SIG-M5 treated with dmso at 0.1 percent for 504 hours (cell line): ENCODE data around the gene DERL3.

Experiments used
- DNase-seq: peaks from one replicate; lab custom pipeline; 2025; ENCODE audit not compliant: unreplicated experiment; lab: John Stamatoyannopoulos, UW

The DERL3 gene

GRCh38 chr22:23832226-23833016 is 6.4 kb downstream of the DERL3 start:
- no peak for DNase-seq

DNA sequence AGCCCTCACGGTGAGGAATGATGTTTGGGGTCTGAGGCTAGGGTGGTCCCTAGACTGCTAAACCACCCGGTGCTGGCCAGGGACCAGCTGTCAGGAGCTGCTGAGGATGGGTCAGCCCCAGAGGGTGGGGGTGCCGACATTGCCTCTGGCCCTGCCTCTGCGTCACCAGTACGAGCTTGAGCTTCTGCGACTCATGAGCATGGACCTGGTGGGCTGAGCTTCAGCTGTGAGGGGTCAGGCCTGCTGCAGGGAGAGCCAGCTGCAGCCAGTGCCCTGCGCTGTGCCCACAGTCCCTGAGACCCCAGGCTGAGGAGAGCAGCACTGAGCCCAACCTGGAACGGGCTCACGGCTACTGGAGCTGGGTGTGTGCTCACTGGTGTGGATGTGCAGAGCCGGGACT is 7.0 kb downstream of the DERL3 start:
- DNase-seq, result no peak

GRCh38 chr22:23831261-23831660 is 7.5 kb downstream of the DERL3 start:
- no peak for DNase-seq

DNA sequence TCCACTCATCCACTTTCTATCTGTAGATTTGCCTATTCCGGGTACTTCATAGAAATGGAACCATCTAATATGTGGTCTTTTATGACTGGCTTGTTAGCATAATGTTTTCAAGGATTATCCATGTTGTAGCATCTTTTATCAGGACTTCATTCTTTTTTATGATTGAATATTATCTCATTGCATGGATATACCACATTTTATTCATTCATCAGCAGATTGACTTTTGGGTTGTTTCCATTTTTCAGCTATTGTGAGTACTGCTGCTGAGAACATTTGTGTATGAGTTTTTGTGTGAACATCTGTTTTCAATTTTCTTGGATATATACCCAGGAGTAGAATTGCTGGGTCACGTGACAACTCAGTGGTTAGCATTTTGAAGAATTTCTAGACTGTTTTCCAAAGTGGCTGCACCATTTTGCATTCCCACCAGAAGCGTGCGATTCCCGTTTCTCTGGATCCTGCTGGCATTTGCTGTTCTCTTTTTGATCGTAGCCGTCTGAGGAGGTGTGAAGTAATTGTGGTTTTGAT is 8.9 kb downstream of the DERL3 start:
- DNase-seq, result no peak

DNA sequence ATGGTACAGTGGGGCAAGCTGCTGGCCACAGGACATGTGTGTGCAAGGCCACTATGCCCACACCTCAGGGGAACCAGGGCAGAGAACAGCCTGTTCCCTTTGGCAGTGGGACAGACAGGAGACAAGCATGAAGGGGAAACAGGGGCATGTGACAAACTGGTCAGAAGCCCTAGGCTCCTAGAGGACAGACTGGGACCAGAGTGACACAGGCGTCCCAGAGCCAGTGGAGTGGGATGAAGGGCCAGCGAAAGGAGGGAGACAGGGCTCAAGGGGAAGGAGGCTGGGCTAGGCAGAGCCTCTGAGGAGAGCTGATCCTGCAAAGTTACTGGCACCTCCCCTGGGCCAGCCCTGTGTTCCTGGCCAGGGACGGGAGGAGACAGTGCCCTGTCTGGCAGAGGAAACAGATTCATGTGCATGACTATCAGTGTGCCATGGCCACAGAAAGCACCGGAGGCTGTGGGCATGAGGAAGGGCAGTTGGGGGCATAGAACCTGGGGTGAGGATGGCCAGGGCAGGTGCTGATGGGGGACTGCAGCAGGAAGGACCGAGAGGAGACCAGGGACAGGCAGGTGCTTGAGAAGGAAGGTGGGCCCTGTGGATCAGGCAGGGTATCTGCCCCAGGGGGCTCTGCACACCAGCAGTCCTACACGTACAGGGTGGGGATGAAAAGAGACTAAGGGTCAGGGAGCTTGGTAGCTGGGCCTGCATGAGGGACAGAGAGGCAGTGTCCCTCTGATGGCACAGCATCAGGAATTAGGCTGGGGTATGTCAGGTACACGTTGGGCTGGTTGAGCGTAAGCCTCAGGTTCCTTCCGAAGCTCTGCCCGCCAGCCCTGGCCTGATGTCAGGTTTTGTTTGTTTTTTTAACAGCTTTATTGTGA is 9.8 kb downstream of the DERL3 start:
- DNase-seq, result no peak

DNA sequence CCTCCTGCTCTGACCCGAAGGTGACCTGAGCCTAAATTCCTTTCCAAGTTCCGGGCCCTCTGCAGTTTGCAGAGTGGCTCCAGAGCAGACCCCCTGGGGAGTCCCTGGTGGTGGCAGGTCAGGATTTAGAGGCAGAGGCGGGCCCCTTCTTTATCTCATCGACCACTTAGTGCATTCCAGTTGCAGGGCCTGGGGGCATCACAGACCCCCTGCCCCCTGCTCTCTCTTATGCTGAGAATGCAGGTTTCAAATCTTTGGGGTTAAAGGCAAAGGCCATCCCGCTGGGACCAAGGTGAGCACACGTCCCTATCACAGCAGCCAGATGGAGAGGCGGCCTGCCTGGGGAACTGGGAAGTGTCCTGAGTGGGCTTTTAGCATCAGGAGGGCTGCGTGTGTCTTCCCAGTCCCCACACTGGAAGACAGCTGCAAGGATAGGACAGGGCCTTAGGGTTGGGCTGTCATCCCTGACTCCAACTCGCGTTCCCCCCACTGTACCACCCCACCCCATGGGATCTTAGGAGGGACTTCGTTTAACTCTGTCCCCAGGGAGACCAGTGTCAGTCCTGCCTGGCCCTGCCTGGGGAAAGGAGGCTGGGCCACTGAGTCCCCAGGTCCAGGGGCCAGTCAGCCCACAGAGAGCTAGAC is 11.3 kb downstream of the DERL3 start:
- DNase-seq, result no peak

DNA sequence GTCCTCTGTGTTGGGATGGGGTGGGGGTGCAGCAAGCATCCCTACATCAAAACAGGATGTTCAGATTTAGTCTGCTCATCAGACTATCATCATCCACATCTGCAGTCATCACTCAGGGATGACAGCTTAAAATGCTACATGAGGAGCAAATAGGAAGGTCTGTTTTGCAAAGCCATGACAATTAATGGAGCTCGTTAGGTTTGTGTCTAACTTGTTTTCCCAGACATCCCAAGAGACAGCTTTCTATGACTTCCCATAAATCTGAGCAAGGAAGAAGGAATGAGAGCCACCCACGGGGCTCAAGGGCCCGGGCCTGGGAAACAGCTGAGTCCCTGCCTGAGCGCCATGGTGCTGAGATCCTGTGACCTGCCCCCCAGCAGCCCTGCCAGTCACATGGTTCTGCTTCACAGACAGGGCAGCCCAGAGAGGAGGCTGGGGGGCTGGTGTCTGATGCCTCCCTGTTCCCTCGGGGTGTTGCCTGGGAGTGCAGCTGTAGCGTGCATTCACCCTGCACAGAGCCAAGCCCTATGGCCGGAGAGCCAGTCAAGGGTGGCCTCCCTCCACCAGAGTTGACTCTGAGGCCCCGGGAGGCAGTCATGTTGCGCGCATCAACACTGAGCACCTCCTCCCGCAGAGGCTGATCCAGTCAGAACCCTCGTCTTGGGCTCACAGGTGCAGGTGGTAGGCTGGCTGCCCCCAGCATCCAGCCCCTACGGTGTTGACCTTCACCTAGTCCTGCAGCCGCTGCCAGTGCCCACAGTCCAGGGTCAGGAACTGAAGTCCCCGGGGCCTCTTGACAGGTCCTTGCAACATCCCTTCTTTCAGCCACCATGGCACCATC is 12.1 kb downstream of the DERL3 start:
- no peak for DNase-seq

- DNase-seq, result no peak
Observed at GRCh38 chr22:23825246-23825905, 13.4 kb downstream of the DERL3 start.

DNA sequence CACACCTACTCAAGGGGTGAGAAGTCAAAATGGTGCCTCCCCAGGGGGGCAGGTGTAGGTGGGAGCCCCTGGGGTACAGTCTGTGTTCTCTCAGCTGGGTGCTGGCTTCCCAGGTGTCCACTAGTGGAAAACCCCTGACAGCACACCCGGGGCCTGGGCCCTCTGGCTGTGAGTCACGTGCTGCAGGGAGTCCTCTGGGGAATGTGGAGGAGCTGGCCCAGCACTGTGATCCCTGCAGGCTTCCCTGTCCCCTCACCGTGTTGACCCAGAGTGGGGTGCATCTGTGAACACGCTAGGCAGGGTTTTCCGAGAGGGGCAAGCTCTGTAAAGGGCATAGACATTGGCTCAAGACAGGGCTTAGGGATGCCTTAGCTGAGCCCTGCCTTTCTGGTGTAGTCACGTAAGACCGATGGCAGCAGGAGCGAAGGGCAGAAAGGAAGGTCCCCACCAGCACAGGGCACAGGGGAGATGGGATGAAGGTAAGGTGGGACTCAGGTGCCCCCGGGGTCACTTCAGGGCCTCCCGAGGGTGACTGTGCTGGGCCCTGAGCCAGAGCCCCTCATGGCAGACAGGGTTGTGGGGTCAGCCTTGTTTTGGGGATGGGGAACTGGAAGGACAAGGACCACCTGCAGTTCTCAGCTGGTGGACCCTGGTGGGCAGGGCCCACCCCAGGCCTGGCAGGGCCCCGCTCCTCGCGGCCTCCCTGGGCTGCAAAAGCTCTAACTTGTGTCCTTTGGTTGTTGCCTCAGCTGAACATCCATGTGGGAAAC is 14.1 kb downstream of the DERL3 start:
- DNase-seq, result no peak

DNA sequence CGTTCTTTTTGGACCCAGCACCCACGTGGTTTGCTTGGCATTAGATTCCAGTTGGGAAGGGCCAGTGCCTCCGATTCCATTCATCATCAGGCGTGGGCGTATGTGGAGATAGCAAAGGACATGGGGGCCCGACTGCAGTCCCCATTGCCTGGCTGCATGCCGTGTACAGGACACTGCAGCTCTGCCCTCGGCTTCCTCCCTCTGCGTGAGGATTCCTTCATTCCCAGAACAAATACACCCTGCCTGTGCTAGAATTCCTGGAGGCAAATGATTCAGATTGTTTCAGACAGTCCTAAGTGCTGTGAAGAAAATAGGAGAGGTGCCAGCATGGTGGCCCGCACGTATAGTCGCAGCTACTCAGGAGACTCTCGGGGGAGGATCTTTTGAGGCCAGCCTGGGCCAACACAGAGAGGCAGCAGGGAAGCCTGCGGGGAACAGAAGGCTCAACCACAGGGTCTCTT is 15.4 kb downstream of the DERL3 start:
- no peak for DNase-seq

GRCh38 chr22:23822101-23822671 is 16.6 kb downstream of the DERL3 start:
- DNase-seq, result no peak

DNA sequence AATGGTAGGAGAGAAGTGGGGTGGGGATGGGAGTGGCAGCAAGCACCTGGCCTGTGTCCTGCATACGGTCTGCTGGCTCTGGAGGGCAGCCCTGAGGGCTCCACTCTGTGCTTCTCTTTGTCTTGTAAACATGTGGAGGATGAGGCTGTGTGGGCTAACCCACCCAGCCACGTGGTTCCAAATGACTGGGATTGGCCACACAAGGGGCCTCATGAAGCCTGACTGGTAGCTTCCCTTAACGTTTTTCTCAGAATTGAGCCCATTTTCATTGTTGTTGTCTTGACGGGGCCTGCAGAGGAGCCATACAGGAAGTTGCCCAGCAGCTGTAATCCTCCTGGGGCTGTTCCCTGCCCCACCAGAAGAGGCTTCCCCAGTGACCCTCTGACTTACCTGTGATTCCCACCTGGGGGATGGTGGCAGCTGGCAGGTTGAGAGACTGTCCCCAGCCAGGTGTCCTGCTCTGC is 18.0 kb downstream of the DERL3 start:
- no peak for DNase-seq

GRCh38 chr22:23818541-23818940 is 20.3 kb downstream of the DERL3 start:
- DNase-seq, result no peak

DNA sequence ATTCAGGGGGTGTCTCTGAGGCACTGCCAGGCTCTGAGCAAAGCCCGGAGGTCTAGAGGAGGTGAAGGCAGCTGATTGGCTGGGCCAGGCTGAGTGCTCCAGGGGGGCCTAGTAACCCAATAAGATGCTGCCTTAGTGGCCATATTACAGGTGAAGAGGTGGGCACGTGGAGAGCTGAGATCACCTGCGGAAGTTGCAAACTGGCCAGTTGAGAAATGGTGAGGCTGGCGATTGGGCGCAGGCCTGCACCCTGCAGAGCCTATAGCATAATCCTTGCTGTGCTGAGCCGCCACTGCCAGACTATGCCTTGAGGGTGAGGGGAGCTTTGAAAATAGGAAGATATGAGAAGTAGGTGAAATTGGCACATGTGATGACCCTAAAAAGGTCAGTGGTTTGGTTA is 21.7 kb downstream of the DERL3 start:
- no peak for DNase-seq

- no peak for DNase-seq
Observed at GRCh38 chr22:23816156-23816976, 22.4 kb downstream of the DERL3 start.

DNA sequence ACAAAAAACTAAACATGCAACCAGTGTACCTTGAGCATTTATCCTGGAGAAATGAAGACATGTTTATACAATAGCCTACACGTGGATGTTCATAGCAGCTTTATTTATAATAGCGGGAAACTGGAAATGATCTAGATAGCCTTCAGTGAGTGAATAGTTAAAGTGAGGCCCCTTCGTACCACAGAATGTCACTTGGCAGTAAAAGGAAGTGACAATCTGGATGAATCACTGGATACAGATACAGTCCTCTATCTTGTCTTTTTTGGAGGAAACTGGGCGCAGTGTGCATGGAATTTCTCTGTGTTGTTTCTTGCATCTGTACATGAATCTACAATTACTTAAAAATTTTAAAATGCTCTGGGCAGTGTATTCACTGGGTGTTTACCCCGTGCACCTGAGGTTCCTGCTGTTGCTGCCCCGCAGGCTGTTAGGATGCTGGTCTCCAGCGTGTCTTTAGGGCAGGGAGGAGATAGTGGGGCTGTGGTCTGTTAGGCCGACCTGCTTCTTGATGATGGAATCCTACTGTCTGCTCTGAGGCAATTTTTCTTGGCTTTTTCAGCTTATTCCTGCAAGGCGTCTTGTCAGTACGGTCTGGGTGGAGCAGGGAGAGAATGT is 23.2 kb downstream of the DERL3 start:
- no peak for DNase-seq

DNA sequence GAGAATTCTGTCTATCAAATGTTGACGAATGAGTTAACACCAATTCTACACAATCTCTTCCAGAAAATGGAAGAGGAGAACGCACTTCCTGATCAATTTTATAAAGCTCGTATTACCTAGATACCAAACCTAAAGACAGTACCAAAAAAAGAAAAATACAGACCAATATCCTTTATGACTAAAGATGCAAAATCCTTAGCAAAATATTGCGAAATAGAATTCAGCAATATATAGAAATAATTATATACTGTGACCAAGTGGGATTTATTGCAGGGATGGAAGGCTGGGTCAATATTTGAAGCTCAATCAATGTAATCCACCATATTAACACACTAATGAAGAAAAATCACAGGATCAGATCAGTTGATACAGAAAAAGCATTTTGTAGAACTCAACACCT is 26.4 kb downstream of the DERL3 start:
- DNase-seq, result no peak
